GM12878 (cell line): ENCODE measurements around the gene CYP26B1. TPM values are rescaled to one million over a fixed set of nuclear protein-coding genes. Genes with fewer than 3 reads are reported as not detected.

Experiments used
- CEBPB ChIP-seq, 2 experiments: fragments of 150-350 bp in 1 of 2; IDR thresholded peaks; 2 replicates each; pipeline ENCODE4 v1.6.1; 2012 to 2014; ENCODE audit warnings: low read depth in 2 of 2, low read length in 2 of 2, borderline replicate concordance in 1 of 2, inconsistent platforms in 1 of 2
- CEBPZ ChIP-seq: fragments of 150-350 bp; IDR thresholded peaks from 2 replicates; pipeline ENCODE4 v1.6.1; 2016; ENCODE audit warnings: low read depth, low read length
- CREB1 ChIP-seq: IDR thresholded peaks from 2 replicates; pipeline ENCODE4 v1.6.1; 2012; ENCODE audit warnings: low read depth, mild to moderate bottlenecking, inconsistent platforms
- HDAC6 ChIP-seq: fragments of 200-600 bp; sonication (generic); IDR thresholded peaks from one replicate; pipeline ENCODE4 v1.8.0; 2017; ENCODE audit warnings: antibody characterized with exemption; ENCODE audit not compliant: unreplicated experiment
- NKRF ChIP-seq: fragments of 450-650 bp; conservative IDR thresholded peaks from 2 replicates; pipeline ENCODE4 v1.6.1; 2017; ENCODE audit warnings: mild to moderate bottlenecking, moderate library complexity
- TCF12 ChIP-seq: IDR thresholded peaks from 2 replicates; pipeline ENCODE4 v1.6.1; 2011; ENCODE audit warnings: low read depth, mild to moderate bottlenecking, low read length
- ZNF207 ChIP-seq: fragments of 450-650 bp; IDR thresholded peaks from 2 replicates; pipeline ENCODE4 v1.6.1; 2014; ENCODE audit warnings: antibody characterized with exemption, mild to moderate bottlenecking, borderline replicate concordance
- ZNF687 ChIP-seq: fragments of 450-650 bp; IDR thresholded peaks from 2 replicates; pipeline ENCODE4 v1.6.1; 2017; ENCODE audit warnings: mild to moderate bottlenecking, moderate library complexity
- polyA plus RNA-seq, 11 experiments: library from polyadenylated mRNA; depleted of rRNA in 4 of 11; unstranded in 6 of 11; stranded (reverse) in 5 of 11; fragments of >200 nt; fragmentation: Nextera tagmentation in 4 of 11; fragmentation: Illumina TruSeq in 1 of 11; extraction: Ambion mirVana in 4 of 11; extraction: Trizol in 1 of 11; gene quantifications; 1 replicate in 1 of 11; 2 replicates in 10 of 11; pipeline versions ENCODE4 v1.2.1 to v1.2.3, GENCODE V29; 2011 to 2016; ENCODE audit warnings: inconsistent platforms in 2 of 11, missing spikeins in 2 of 11, low read depth in 1 of 11
- total RNA-seq, 4 experiments: library from RNA; depleted of rRNA in 3 of 4; stranded (reverse); fragments of >200 nt in 3 of 4; fragmentation: Illumina TruSeq in 1 of 4; extraction: Trizol in 1 of 4; gene quantifications; 2 replicates each; pipeline versions ENCODE4 v1.2.1 to v1.2.3, GENCODE V29; 2013 to 2021

The CYP26B1 gene
- total and polyA plus RNA-seq, 10 of the 15 experiments (the other 5 are each of a cell fraction or from before 2014, with no cell fraction given), result not detected

DNA sequence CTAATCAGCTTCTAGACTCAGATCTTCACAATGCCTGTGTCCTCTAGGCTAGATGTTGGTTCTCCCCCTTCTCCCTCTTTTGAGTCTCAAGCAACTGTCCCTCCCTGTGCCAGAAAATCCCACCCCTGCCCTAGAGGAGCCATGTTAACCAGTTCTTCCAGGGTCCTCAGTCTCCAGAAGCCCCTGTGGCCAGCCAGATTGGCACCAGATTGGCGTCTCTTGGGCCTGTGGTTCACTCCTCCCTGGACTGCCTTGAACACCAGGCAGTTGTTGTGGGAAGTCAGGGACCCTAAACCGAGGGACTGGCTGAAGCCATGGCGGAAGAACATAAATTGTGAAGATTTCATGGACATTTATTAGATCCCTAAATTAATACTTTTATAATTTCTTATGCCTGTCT lies 36.6 kb downstream of the CYP26B1 start (continued):
- no peak for TF ChIP-seq ZNF687
- TF ChIP-seq TCF12, result no peak
- TF ChIP-seq ZNF207, result no peak
- TF ChIP-seq HDAC6, result no peak
- TF ChIP-seq NKRF, result no peak
- TF ChIP-seq CEBPZ, result no peak
- no peak for TF ChIP-seq CREB1
- TF ChIP-seq CEBPB (IDR thresholded peaks at IDR 0.05; ENCODE audit: borderline replicate concordance in 1 of 2, low read depth in 2 of 2, low read length in 2 of 2), result no peak
- TF ChIP-seq, all 136 proteins: peak for 0
